OCI-M2 (cell line): ENCODE results near the gene CDT1.

Experiments
- DNase-seq: peaks from one replicate; lab custom pipeline; 2025; ENCODE audit not compliant: unreplicated experiment; lab: John Stamatoyannopoulos, UW

CDT1 gene

GRCh38 chr16:88835383-88835782 lies 31.8 kb downstream of the CDT1 start:
- no peak for DNase-seq

DNA sequence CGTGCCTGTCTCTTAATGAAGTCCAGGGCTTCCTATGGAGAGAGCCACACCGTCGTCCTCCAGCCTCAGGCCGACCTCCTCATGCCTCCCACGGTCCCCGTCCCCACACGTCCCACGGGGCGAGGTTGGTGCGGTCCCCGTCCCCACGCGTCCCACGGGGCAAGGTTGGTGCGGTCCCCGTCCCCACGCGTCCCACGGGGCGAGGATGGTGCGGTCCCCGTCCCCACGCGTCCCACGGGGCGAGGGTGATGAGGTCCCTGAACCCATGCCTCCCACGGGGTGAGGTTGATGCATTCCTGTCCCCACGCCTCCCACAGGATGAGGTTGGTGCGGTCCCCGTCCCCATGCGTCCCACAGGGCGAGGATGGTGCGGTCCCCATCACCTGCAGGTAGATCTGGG lies 32.2 kb downstream of the CDT1 start:
- no peak for DNase-seq

GRCh38 chr16:88836791-88837190 lies 33.2 kb downstream of the CDT1 start:
- no peak for DNase-seq

- DNase-seq, result no peak
Measured at GRCh38 chr16:88837806-88838205, 34.2 kb downstream of the CDT1 start.

- no peak for DNase-seq
Measured at GRCh38 chr16:88838566-88838965, 35.0 kb downstream of the CDT1 start.

DNA sequence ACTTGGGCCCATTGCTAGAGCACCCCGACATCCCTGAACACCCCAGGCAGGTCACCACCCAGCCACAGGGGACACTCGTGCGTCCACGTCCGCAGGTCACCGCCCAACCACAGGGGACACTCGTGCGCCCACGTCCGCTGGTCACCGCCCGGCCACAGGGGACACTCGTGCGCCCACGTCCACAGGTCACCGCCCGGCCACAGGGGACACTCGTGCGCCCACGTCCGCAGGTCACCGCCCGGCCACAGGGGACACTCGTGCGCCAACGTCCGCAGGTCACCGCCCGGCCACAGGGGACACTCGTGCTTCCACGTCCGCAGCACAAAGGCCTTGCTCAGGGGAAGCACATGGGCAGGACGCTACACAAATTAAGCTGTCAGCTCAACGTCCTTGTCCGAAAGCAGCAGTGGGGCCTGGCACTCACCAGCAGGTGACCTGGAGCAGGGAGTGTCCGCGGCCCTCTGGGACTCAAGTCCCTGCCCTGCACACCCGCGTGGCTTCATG lies 35.5 kb downstream of the CDT1 start:
- DNase-seq, result no peak

GRCh38 chr16:88839745-88840599 lies 36.4 kb downstream of the CDT1 start:
- DNase-seq, result no peak

- no peak for DNase-seq
Measured at GRCh38 chr16:88840600-88841215, 37.1 kb downstream of the CDT1 start.

- no peak for DNase-seq
Measured at GRCh38 chr16:88841521-88842307, 38.1 kb downstream of the CDT1 start.

GRCh38 chr16:88842308-88842756 lies 38.7 kb downstream of the CDT1 start:
- DNase-seq, result no peak

GRCh38 chr16:88842806-88843205 lies 39.2 kb downstream of the CDT1 start:
- no peak for DNase-seq

GRCh38 chr16:88843256-88843655 lies 39.7 kb downstream of the CDT1 start:
- no peak for DNase-seq

DNA sequence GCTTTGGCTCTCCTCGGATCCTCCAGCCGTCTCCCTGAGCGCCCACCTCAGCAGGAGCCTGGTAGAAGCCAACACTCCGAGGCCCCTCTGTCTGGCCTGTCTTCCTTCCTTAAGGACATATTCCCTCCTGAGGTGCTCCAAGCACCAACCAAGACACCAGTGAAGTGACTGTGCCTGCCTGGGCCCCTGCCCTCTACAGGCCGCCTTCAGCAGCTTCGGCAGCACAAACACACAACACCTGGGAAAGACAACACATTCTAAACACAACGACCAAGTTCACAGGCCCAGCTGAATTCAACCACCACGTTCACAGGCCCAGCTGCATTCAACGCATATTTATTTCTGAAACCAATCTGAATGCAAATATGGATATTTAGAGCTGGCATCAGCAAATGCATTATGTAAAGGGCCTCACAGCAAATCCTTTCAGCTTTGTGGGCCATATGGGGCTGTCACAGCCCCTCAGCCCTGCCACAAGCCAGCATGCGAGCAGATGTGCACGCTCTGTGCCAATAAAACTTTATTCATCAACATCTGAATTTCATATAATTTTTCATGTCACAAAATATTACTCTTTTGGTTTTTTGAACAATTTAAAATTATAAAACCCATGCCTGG lies 40.9 kb downstream of the CDT1 start:
- no peak for DNase-seq

DNA sequence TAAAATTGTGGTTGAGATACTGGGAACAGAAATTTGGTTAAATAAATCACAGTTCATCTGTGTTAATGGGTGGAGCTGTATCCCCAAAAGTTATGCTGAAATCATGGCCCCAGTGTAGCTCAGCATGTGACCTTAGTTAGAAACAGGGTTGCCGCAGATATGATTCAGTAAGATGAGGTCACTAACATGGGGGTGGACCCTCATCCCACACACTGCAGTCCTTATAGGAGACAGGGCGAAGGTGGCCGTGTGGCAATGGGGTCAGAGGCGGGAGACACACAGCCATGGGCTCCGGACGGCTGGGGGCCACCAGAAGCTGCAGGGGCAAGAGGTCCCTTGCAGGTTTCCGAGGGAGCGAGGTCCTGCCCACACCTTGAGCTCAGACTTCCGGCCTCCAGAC lies 42.5 kb downstream of the CDT1 start:
- no peak for DNase-seq

DNA sequence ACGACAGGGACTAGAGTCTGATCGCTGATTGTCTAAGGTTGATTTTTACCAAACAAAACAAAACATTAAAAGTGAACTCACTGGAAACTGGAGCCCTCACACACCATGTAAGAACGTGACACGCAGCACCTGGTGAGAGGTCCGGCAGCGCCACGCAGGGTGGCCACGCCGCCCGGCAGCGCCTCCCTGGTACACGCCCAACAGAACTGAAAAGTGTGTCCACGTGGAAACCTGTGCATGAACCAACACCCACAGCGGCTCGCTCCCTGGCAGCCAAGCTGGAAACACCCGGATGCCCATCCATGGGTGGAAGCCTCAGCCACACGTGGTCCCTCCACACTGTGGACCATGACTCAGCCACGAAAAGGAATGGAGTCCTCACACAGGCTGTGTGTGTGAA lies 44.1 kb downstream of the CDT1 start:
- no peak for DNase-seq

DNA sequence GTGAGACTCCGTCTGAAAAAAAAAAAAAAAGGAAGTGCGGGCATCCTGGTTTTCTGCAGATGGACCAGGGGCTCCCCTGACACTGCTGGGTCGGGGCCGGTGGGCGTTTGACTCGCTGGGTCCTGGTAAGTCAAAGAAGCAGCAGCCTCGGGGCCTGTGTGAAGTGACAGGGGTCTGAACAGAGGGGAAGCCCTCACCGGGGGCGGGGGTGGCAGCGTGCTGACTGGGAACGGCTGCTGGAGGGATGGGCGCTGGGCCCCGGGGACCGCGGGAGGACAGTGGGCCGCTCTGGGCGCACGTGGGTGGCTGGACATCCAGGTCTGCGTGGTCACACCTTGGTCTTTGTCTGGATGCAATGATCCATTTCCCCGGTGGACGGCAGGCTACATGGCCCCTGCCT lies 45.0 kb downstream of the CDT1 start:
- no peak for DNase-seq

DNA sequence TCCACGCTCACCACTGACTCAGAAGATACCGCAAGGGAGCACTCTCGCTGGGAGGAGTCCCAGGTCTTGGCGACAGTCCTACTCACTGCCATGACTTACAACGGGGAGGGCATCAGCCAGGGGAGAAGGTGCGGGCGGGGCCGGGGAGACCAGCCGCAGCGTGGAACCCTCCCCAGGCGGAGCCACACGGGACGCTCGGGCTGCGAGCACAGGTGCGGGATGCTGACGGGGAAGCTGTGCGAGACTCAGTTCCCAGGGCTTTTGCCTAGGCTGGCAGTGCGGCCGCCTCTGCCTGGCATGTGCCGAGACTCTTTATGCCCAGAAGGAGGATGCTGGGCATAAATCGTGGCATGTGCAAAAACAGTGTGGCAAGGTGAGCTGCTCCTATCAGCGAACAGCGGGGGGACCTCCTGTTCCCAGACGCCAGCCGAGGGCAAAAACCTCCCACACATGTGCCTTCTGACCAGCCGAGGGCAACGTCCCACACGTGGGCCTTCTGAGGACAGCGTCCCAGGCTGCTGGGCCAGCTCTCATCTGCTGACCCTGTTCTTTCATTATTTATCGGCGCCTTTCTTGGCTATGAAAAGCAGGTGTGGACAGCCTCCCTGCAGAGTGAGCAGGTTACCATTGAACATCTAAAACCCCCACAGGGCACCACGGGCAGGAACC lies 47.1 kb downstream of the CDT1 start:
- DNase-seq, result no peak

DNA sequence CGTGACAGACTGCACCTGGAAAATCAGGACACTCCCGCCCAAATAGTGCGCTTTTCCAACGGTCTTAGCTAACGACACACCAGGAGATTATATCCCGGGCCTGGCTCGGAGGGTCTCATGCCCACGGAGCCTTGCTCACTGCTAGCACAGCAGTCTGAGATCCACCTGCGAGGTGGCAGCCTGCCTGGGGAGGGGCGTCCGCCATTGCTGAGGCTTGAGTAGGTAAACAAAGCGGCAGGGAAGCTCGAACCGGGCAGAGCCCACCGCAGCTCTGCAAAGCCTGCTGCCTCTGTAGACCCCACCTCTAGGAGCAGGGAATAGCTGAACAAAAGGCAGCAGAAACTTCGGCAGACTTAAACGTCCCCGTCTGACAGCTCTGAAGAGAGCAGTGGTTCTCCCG lies 48.0 kb downstream of the CDT1 start:
- no peak for DNase-seq

DNA sequence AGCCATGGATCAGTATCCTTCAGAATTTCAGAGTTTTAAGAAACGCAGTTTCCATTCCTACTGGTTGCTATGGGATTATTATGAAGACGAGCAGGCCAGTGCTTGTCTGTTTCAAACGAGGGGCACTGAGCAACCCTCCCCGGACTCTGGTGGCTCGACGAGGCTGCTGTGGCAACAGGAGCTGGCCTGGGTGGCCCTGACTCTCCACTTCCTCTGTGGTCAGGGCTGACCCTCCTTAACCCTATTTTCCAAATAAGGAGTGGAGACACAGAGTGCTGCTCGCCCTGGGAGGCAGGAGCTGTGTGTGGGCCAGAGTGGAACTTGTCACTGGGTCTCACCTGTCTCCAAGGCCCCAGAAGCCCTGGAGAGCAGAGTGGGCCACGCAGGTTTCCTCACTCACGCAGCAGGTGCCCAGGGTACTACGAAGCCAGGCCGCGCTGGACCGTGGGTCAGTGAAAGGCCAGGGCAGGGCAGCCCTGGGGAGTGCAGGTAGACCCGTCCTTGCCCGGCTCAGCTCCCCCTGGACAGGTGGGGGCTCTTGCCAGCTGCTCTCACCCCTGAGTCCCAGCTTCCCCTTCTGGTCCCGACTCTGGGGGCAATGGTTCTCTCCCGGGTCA lies 49.8 kb downstream of the CDT1 start:
- DNase-seq, result no peak
